Right cardiac atrium (tissue), 5 donors: ENCODE results near the gene FOXP1. TPM values are rescaled to one million over a fixed set of nuclear protein-coding genes. Genes with fewer than 3 reads are reported as not detected.

Experiments used
- ATAC-seq, 2 donors: fragments of 200-7000 bp; cut with Tn5 transposase; one replicate each; pipeline versions ENCODE4 v1.8.0 to v1.9.1; 2020; ENCODE audit warnings: moderate library complexity in 2 of 2, mild to moderate bottlenecking in 1 of 2
- DNase-seq, 3 donors: peaks; one replicate each; pipeline ENCODE4 v3.0.0-alpha.2; 2020
- H3K27ac ChIP-seq: one replicate; pipeline ENCODE4 v1.5.1; 2013; ENCODE audit warnings: mild to moderate bottlenecking, low read length, control low read depth, moderate library complexity
- H3K27me3 ChIP-seq: one replicate; pipeline ENCODE4 v1.6.1; 2013; ENCODE audit not compliant: control insufficient read depth, insufficient read depth
- H3K4me1 ChIP-seq: one replicate; pipeline ENCODE4 v1.6.1; 2013; ENCODE audit warnings: low read length; ENCODE audit not compliant: control insufficient read depth, insufficient read depth
- H3K4me3 ChIP-seq: one replicate; pipeline ENCODE4 v1.5.1; 2013; ENCODE audit warnings: low read length, control low read depth
- H3K9me3 ChIP-seq: one replicate; pipeline ENCODE4 v1.6.1; 2013; ENCODE audit warnings: low read length; ENCODE audit not compliant: control insufficient read depth
- WGBS: extraction: QIAGEN DNeasy Blood & Tissue Kit; methylation state at CpG from one replicate; pipeline ENCODE4 v1.1.7; 2013; 5-methylcytosine and 5-hydroxymethylcytosine counted together
- intact Hi-C, 4 donors: fragments of 100-400 bp; cut with DNase I; formaldehyde crosslinking; loops; one replicate each; pipeline versions ENCODE4 v1.11.0 to v1.14.0; 2022 to 2023
- polyA plus RNA-seq: library from polyadenylated mRNA; stranded (reverse); fragments of 200-250 nt; gene quantifications from one replicate; pipeline ENCODE4 v1.2.3, GENCODE V29; 2013
- total RNA-seq, 4 donors: library from RNA; stranded (reverse); fragmentation: NEBNext Ultra II Directional; extraction: Animal tissue kit (Norgen Biotek cat#: 25700); gene quantifications; one replicate each; pipeline ENCODE4 v1.2.1, GENCODE V29; 2021
- donor health status: healthy with polysubstance abuse.
- donor health status: DM: no; HTN: yes; CAD: no.
- donor health status: DM: no; HTN: no; CAD: no.
- donor health status: DM: no; HTN: yes; CAD: no; lungs with severe emphysema.
- donor health status: DM: yes; HTN: yes; CAD: no.

Gene FOXP1
- total and polyA plus RNA-seq, 5 donors, result 13.6 to 63.4 (median 57.4) TPM

DNA sequence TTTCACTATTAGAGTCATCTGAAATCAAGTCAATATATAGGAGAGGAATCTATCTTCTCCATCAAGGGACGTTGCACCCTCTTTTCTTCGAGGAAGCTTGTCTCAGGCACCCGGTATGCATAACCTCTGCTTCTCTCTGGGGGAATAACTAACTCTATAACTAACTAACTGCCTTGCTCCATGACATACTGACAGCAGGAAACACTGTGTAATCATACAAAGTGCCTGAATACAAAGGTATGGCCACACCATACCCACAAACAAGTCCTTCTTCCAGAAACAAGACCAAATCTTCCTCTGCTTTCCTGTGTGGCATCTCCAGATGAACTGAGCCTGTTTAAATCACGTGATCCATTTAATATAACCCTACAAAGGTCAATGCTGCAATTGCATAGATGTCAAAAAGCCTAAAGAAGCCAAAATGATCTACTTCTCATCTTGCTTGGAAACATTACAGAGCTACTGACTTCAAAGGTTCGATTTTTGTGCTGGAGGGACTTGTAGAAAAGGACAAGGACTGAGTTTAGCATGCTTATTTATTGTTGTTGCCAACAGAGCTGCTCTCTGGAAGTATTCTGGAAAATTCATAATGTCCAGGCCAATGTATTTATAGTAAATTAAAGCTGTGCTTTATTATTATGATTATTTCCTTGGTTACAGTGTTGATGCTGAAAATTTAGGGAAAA, 380.5 kb downstream of the FOXP1 start:
- 44% methylated on average over 5 of the region's 5 CpGs for WGBS
- DNase-seq (no peak), ATAC-seq (no peak)
- Histone ChIP-seq H3K27ac (no peak overlapping the region), H3K4me1 (peaks cover 4% of the 10 kb centered on the region), H3K27me3 (no peaks in the 10 kb centered on the region), H3K9me3 (no peaks in the 10 kb centered on the region), H3K4me3 (no peak overlapping the region)
- intact Hi-C loops, result no loop called here

- H3K9me3 ChIP-seq, result no peaks in the 10 kb centered on the region
- no peak overlapping the region for H3K27ac ChIP-seq
- WGBS, result 46% methylated on average over 1 of the region's 1 CpG
- H3K4me3 ChIP-seq, result no peak overlapping the region
- DNase-seq, result peak; percentile 80 to 93 (median 85)
- H3K27me3 ChIP-seq, result no peaks in the 10 kb centered on the region
- ATAC-seq, result peak; percentile 83 to 87
- intact Hi-C loops, result no loop called here
- no peaks in the 10 kb centered on the region for H3K4me1 ChIP-seq
Measured at GRCh38 chr3:71201939-71202338, 381.6 kb downstream of the FOXP1 start.

- Histone ChIP-seq H3K27ac (no peak overlapping the region), H3K4me1 (no peaks in the 10 kb centered on the region), H3K4me3 (no peak overlapping the region), H3K9me3 (no peaks in the 10 kb centered on the region), H3K27me3 (no peaks in the 10 kb centered on the region)
- WGBS, result 97% methylated on average over 21 of the region's 21 CpGs
- intact Hi-C loops, result no loop called here
- ATAC-seq (no peak), DNase-seq (no peak)
Measured at GRCh38 chr3:71197841-71198565, 385.5 kb downstream of the FOXP1 start.

- ATAC-seq (no peak), DNase-seq (no peak)
- no peaks in the 10 kb centered on the region for H3K9me3 ChIP-seq
- H3K27me3 ChIP-seq, result no peaks in the 10 kb centered on the region
- no peaks in the 10 kb centered on the region for H3K4me1 ChIP-seq
- no peak overlapping the region for H3K4me3 ChIP-seq
- intact Hi-C loops, result no loop called here
- WGBS, result 86% methylated on average over 5 of the region's 5 CpGs
- no peak overlapping the region for H3K27ac ChIP-seq
Measured at GRCh38 chr3:71195492-71195891, 388.0 kb downstream of the FOXP1 start.

GRCh38 chr3:71194785-71195184, 388.7 kb downstream of the FOXP1 start:
- Histone ChIP-seq H3K27me3 (no peaks in the 10 kb centered on the region), H3K4me3 (no peak overlapping the region), H3K4me1 (no peaks in the 10 kb centered on the region), H3K27ac (no peak overlapping the region), H3K9me3 (no peaks in the 10 kb centered on the region)
- DNase-seq (no peak), ATAC-seq (no peak)
- 99% methylated on average over 5 of the region's 5 CpGs for WGBS
- intact Hi-C loops, result no loop called here

DNA sequence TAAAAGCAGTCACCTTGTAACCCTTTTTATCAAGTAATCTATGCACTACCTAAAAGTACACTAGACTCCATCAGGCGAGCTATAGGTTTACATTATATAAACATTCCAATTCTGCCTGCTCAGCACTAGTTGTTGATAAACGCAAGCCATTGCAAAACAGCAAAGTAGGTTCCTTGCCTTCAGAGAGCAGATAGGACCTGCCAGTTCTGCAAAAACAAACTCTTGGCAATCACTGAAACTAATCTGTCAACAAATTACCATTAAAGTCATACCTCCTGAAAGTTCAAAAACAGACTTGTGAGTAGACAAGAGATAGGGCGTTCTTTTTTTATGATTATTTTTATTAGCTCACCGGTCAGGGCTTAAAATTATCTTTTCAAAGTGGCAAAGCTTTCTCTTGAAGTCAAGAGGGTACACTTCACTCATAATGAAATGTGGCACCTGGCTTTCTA, 392.5 kb downstream of the FOXP1 start:
- ATAC-seq, result no peak
- Histone ChIP-seq H3K4me3 (no peak overlapping the region), H3K9me3 (no peaks in the 10 kb centered on the region), H3K27ac (no peak overlapping the region), H3K27me3 (no peaks in the 10 kb centered on the region), H3K4me1 (peaks cover 3% of the 10 kb centered on the region)
- WGBS, result 65% methylated on average over 4 of the region's 4 CpGs
- intact Hi-C loops, result no loop called here
- no peak for DNase-seq

DNA sequence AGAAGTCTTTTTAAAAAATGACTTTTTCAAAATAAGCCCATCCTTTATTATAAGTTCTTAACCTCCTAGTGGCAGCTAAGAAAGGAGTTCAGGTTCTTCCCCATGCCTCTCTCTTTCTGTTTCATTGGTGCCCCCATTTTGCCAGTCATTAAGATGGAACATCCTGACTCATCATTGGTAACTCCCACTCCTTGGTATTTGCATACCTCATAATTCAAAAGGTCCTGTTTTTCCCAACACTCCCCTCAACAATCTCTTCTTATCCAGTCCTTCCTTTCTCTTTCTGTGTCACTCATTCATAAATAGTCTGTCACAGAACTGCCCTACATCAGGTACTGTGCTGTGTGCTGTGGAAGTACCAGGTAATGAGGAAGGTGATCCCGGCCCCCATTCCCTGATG, 394.0 kb downstream of the FOXP1 start:
- no peak overlapping the region for H3K27ac ChIP-seq
- ATAC-seq (peak in 1 of 2 donors; percentile 18), DNase-seq (no peak)
- intact Hi-C loops, result no loop called here
- H3K4me3 ChIP-seq, result no peak overlapping the region
- no peaks in the 10 kb centered on the region for H3K27me3 ChIP-seq
- 98% methylated on average over 1 of the region's 1 CpG for WGBS
- peaks cover 3% of the 10 kb centered on the region for H3K4me1 ChIP-seq
- H3K9me3 ChIP-seq, result no peaks in the 10 kb centered on the region

GRCh38 chr3:71187715-71188114, 395.8 kb downstream of the FOXP1 start:
- 86% methylated on average over 1 of the region's 1 CpG for WGBS
- no peak overlapping the region for H3K27ac ChIP-seq
- DNase-seq, result no peak
- intact Hi-C loops, result no loop called here
- no peaks in the 10 kb centered on the region for H3K27me3 ChIP-seq
- peaks cover 3% of the 10 kb centered on the region for H3K4me1 ChIP-seq
- ATAC-seq, result no peak
- H3K9me3 ChIP-seq, result no peaks in the 10 kb centered on the region
- no peak overlapping the region for H3K4me3 ChIP-seq

GRCh38 chr3:71186801-71187200, 396.7 kb downstream of the FOXP1 start:
- H3K4me1 ChIP-seq, result peaks cover 3% of the 10 kb centered on the region
- H3K27ac ChIP-seq, result no peak overlapping the region
- H3K4me3 ChIP-seq, result no peak overlapping the region
- intact Hi-C loops, result no loop called here
- ATAC-seq, result no peak
- DNase-seq, result no peak
- no peaks in the 10 kb centered on the region for H3K9me3 ChIP-seq
- WGBS, result 95% methylated on average over 2 of the region's 2 CpGs
- H3K27me3 ChIP-seq, result no peaks in the 10 kb centered on the region

DNA sequence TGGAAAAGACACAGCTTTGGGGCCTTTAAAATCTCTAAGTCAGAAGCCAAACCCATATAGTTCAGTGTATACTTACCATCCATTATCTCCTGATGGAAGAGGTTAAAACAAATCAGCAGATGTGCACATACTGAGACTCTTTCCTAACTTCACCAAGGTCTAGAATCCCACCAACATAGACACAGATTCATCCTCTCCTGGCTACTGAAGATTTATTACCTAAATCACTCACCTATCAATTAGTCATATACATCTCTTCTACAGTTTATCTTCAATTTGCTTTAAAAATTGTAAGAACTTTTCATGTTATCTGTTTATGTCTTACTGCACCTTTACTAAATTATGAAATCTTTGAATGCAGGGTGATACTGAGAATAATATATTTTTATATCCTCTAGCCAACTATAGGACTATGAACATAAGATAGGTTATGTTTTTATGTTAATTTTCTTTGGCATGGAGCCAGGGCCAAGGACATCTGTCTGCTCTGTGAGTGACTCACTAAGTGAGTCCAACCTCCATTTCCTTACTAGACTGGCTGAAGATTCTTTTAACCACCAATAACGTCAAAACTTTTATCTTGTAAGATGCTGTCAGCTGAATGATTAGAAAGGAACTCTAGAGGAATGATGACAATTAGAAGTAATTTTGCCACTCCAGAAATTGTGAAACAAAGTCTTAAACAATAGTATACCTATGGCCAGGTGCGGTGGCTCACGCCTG, 397.6 kb downstream of the FOXP1 start:
- Histone ChIP-seq H3K4me3 (no peak overlapping the region), H3K4me1 (peaks cover 3% of the 10 kb centered on the region), H3K27me3 (no peaks in the 10 kb centered on the region), H3K9me3 (no peaks in the 10 kb centered on the region), H3K27ac (no peak overlapping the region)
- no peak for DNase-seq
- WGBS, result 71% methylated on average over 3 of the region's 3 CpGs
- intact Hi-C loops, result no loop called here
- no peak for ATAC-seq

DNA sequence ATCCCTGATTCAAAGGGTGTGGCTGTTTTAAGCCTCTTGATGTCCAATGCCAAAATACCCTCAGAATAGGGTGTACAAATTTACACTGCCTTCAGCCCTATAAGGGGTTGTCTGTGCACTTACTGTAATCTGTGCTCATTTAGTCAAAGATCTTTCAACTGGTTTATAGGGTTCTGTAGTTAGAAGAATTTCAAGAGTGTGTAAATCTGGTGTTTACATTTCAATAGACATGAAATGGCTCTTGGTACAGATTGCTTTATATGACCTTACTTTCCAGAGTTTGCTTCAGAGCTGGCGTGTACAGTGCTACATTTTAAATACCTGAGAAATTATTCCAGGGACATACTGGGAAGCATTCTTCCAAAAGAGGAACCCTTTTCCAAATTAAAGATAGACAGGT, 399.3 kb downstream of the FOXP1 start:
- 99% methylated on average over 1 of the region's 1 CpG for WGBS
- intact Hi-C loops, result no loop called here
- no peak for ATAC-seq
- Histone ChIP-seq H3K4me1 (no peaks in the 10 kb centered on the region), H3K9me3 (no peaks in the 10 kb centered on the region), H3K4me3 (no peak overlapping the region), H3K27ac (no peak overlapping the region), H3K27me3 (no peaks in the 10 kb centered on the region)
- DNase-seq, result no peak
